Measurements from ENCODE around the gene CCR5.
"Not testable (repeated sequence)": the region's sequence is repeated elsewhere in the genome, so short reads cannot be mapped to it uniquely, and the experiment has no call there.

Gene CCR5

GRCh38 chr3:46388847-46389246 lies 18.1 kb downstream of the CCR5 start:
- DNase-seq, result not testable (repeated sequence)

GRCh38 chr3:46389306-46389705 lies 18.6 kb downstream of the CCR5 start:
- no peak for DNase-seq

GRCh38 chr3:46391526-46391925 lies 20.8 kb downstream of the CCR5 start:
- not testable (repeated sequence) for DNase-seq

- DNase-seq, result no peak
These were observed 22.3 kb downstream of the CCR5 start for GRCh38 chr3:46393011-46393410.

- DNase-seq, result no peak
These were observed 23.0 kb downstream of the CCR5 start for GRCh38 chr3:46393554-46394434.

GRCh38 chr3:46395210-46395661 lies 24.5 kb downstream of the CCR5 start:
- no peak for DNase-seq

- DNase-seq, result no peak
These were observed 25.2 kb downstream of the CCR5 start for GRCh38 chr3:46395766-46396530.

- DNase-seq, result no peak
These were observed 26.4 kb downstream of the CCR5 start for GRCh38 chr3:46397111-46397510.

- DNase-seq, result no peak
These were observed 27.6 kb downstream of the CCR5 start for GRCh38 chr3:46398186-46398955.

- DNase-seq, result no peak
These were observed 28.4 kb downstream of the CCR5 start for GRCh38 chr3:46399098-46399497.

GRCh38 chr3:46399557-46399956 lies 28.8 kb downstream of the CCR5 start:
- DNase-seq, result no peak

- DNase-seq, result no peak
These were observed 29.4 kb downstream of the CCR5 start for GRCh38 chr3:46400000-46400734.

- no peak for DNase-seq
These were observed 30.1 kb downstream of the CCR5 start for GRCh38 chr3:46400846-46401245.

- DNase-seq, result no peak
These were observed 30.8 kb downstream of the CCR5 start for GRCh38 chr3:46401579-46401978.

- not testable (repeated sequence) for DNase-seq
These were observed 32.2 kb downstream of the CCR5 start for GRCh38 chr3:46402902-46403301.

GRCh38 chr3:46405301-46406019 lies 34.7 kb downstream of the CCR5 start:
- no peak for DNase-seq

GRCh38 chr3:46406443-46406787 lies 35.7 kb downstream of the CCR5 start:
- DNase-seq, result no peak

- DNase-seq, result no peak
These were observed 36.3 kb downstream of the CCR5 start, which contains the start of the genes CCR5AS and CCRL2 for GRCh38 chr3:46406788-46407611. Gene CCR5AS, minus strand, starts transcription at chr3:46407066. Gene CCRL2, plus strand, starts transcription at chr3:46407259. Its CDS starts 821 bp downstream, at chr3:46408080.

- no peak for DNase-seq
These were observed 37.2 kb downstream of the CCR5 start for GRCh38 chr3:46407970-46408369.

GRCh38 chr3:46408853-46409252 lies 38.1 kb downstream of the CCR5 start:
- DNase-seq, result no peak

All from DMS153 (cell line).